MCF 10A (cell line): ENCODE results near the gene SELP. TPM values are rescaled to one million over a fixed set of nuclear protein-coding genes. Genes with fewer than 3 reads are reported as not detected.

Source experiments
- BruUV-seq: library from RNA; stranded (reverse); fragments of 400-500 nt; replicated peaks from 2 replicates; lab custom pipeline; 2021; lab: Mats Ljungman, UMichigan
- CTCF ChIA-PET: fragments of 300-600 bp; sonication (Branson Sonifier 250); formaldehyde crosslinking; extraction: SDS; loops from one replicate; lab custom pipeline; 2021; ENCODE audit warnings: antibody characterized with exemption, inconsistent platforms; lab: Yijun Ruan, JAX
- POLR2A ChIA-PET: fragments of 300-600, 350-650 bp; sonication (Branson Sonifier 250); formaldehyde crosslinking; extraction: SDS; loops from one replicate; lab custom pipeline; 2020; ENCODE audit warnings: antibody characterized with exemption, inconsistent platforms; lab: Yijun Ruan, JAX
- DNase-seq: peaks from one replicate; pipeline ENCODE4 v3.0.0-alpha.2; 2018; ENCODE audit not compliant: unreplicated experiment
- H3K27ac Mint-ChIP-seq: one replicate; pipeline ENCODE4 v1.8.0; 2022; ENCODE audit warnings: mild to moderate bottlenecking, low read depth, mixed read lengths; ENCODE audit not compliant: unreplicated experiment
- H3K27me3 Mint-ChIP-seq: one replicate; pipeline ENCODE4 v1.8.0; 2022; ENCODE audit warnings: mixed read lengths; ENCODE audit not compliant: insufficient read depth, unreplicated experiment
- H3K36me3 Mint-ChIP-seq: one replicate; pipeline ENCODE4 v1.8.0; 2022; ENCODE audit warnings: mild to moderate bottlenecking, moderate library complexity, mixed read lengths; ENCODE audit not compliant: insufficient read depth, unreplicated experiment
- H3K4me1 Mint-ChIP-seq: one replicate; pipeline ENCODE4 v1.8.0; 2022; ENCODE audit warnings: mixed read lengths; ENCODE audit not compliant: insufficient read depth, unreplicated experiment
- H3K4me3 Mint-ChIP-seq: one replicate; pipeline ENCODE4 v1.8.0; 2022; ENCODE audit warnings: mild to moderate bottlenecking, moderate library complexity, mixed read lengths; ENCODE audit not compliant: unreplicated experiment
- H3K9me3 Mint-ChIP-seq: one replicate; pipeline ENCODE4 v1.8.0; 2022; ENCODE audit warnings: mixed read lengths; ENCODE audit not compliant: unreplicated experiment
- CTCF ChIP-seq: fragments of 200-600 bp; IDR thresholded peaks from one replicate; pipeline ENCODE4 v1.8.0; 2022; ENCODE audit warnings: antibody characterized with exemption, mild to moderate bottlenecking; ENCODE audit not compliant: unreplicated experiment
- intact Hi-C: fragments of 100-400 bp; cut with micrococcal nuclease; formaldehyde crosslinking; loops from 2 replicates; pipeline ENCODE4 v1.14.1; 2022
- total RNA-seq: library from RNA; stranded (reverse); gene quantifications from 2 replicates; pipeline ENCODE4 v1.2.3, GENCODE V29; 2022

Gene SELP
- total RNA-seq, 1 experiment from 2014 or later: not detected

GRCh38 chr1:169631249-169631648 is 1.3 kb upstream of the SELP start:
- ChIA-PET CTCF (interaction anchor here (0.7 to 1.0 kb wide), 4 partner anchors 9 to 1577 kb away, joined by 3 to 5 read pairs (median 4); no protein-coding TSS in a partner anchor), POLR2A (interaction anchor here (0.7 kb wide), 1 partner anchor 44 kb away, joined by 3 read pairs; no protein-coding TSS in a partner anchor)
- Mint-ChIP-seq H3K4me3 (no peak overlapping the region), H3K27me3 (peaks cover 18% of the 10 kb centered on the region), H3K4me1 (no peaks in the 10 kb centered on the region), H3K9me3 (no peaks in the 10 kb centered on the region), H3K36me3 (no peaks in the 10 kb centered on the region), H3K27ac (no peak overlapping the region)
- TF ChIP-seq CTCF: no peak
- DNase-seq: no peak
- no TSS peak for BruUV-seq
- intact Hi-C loops: no loop called here

- Mint-ChIP-seq H3K27me3 (peaks cover 38% of the 10 kb centered on the region), H3K27ac (no peak overlapping the region), H3K9me3 (no peaks in the 10 kb centered on the region), H3K4me1 (no peaks in the 10 kb centered on the region), H3K36me3 (no peaks in the 10 kb centered on the region), H3K4me3 (no peak overlapping the region)
- POLR2A ChIA-PET: no interaction called here
- DNase-seq: no peak
- no TSS peak for BruUV-seq
- intact Hi-C loops: no loop called here
- no peak for TF ChIP-seq CTCF
- CTCF ChIA-PET: interaction anchor here (0.6 to 1.3 kb wide), 5 partner anchors 23 to 170 kb away, joined by 3 to 5 read pairs (median 4); partner anchors contain the start of gene METTL18
Observed at GRCh38 chr1:169624912-169625311, 5.0 kb downstream of the SELP start.

DNA sequence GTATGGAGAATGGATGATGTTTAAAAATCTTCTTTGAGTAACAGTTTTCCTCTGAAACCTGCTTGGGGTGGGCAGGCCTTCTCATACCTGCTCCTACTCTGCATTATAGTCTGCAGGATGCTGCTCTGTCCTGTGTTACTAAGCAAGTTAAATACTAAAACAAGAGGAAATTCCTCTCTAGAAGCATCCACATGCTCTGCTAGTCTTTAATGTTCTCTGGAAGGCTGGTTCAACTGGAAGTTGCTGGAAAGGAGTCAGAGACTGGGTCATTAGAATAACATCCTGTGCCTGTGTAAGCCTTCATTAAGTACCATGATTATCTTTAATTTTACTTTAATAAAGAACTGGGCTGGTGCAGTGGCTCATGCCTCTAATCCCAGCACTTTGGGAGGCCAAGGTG is 5.8 kb downstream of the SELP start:
- H3K27ac Mint-ChIP-seq: no peak overlapping the region
- ChIA-PET CTCF (interaction anchor here (0.5 kb wide), 1 partner anchor 45 kb away, joined by 4 read pairs; no protein-coding TSS in a partner anchor), POLR2A (interaction anchor here (0.7 kb wide), 1 partner anchor 14 kb away, joined by 3 read pairs; no protein-coding TSS in a partner anchor)
- H3K4me3 Mint-ChIP-seq: no peak overlapping the region
- intact Hi-C loops: no loop called here
- H3K4me1 Mint-ChIP-seq: no peaks in the 10 kb centered on the region
- no peaks in the 10 kb centered on the region for H3K36me3 Mint-ChIP-seq
- no peak for TF ChIP-seq CTCF
- no peaks in the 10 kb centered on the region for H3K9me3 Mint-ChIP-seq
- no peak for DNase-seq
- H3K27me3 Mint-ChIP-seq: peaks cover 38% of the 10 kb centered on the region
- BruUV-seq: no TSS peak

- BruUV-seq: no TSS peak
- POLR2A ChIA-PET: interaction anchor here (0.6 kb wide), 1 partner anchor 28 kb away, joined by 3 read pairs; no protein-coding TSS in a partner anchor
- CTCF ChIA-PET: interaction anchor here (0.5 to 1.2 kb wide), 4 partner anchors 23 to 100 kb away, joined by 3 to 4 read pairs (median 3); no protein-coding TSS in a partner anchor
- Mint-ChIP-seq H3K27ac (no peak overlapping the region), H3K9me3 (no peaks in the 10 kb centered on the region), H3K36me3 (no peaks in the 10 kb centered on the region), H3K4me3 (no peak overlapping the region), H3K27me3 (peaks cover 38% of the 10 kb centered on the region), H3K4me1 (no peaks in the 10 kb centered on the region)
- intact Hi-C loops: no loop called here
- no peak for DNase-seq
- no peak for TF ChIP-seq CTCF
Observed at GRCh38 chr1:169623132-169623926, 6.6 kb downstream of the SELP start.
